ENCODE data around the gene TERF2IP. TPM values are rescaled to one million over a fixed set of nuclear protein-coding genes. Genes with fewer than 3 reads are reported as not detected.

The TERF2IP gene
- total RNA-seq, 3 donors from 2014 or later (not counting 1 experiment from before 2014, with no cell fraction given) = 104 to 125 (median 116) TPM

DNA sequence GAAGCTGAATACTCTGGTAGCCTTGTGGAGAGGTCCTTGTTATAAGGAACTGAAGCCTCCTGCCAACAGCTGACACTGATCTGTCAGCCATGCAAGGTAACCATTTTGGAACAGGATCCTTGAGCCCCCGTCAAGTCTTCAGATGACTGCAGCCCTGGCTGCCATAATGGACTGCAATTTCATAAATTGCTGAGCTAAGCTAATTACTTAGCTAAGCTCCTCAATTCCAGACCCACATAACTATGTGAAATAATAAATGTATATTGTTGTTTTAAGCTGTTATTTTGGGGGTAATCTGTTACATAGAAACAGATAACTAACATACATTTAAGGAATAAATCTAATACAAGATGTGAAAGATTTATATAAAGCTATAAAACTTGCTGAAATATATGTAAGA lies 41.1 kb upstream of the TERF2IP start:
- Mint-ChIP-seq H3K27me3 (ENCODE audit: low read depth in 2 of 2) (no peaks in the 10 kb centered on the region), H3K4me3 (no peak overlapping the region), H3K27ac (no peak overlapping the region), H3K4me1 (peaks cover 0 to 5% of the 10 kb centered on the region in 2 donors), H3K36me3 (peaks cover 13% of the 10 kb centered on the region), H3K9me3 (no peaks in the 10 kb centered on the region)
- WGBS (ENCODE audit: insufficient coverage) = 100% methylated on average over 1 of the region's 1 CpG
- Histone ChIP-seq H3K4me3 (ENCODE audit: low read length) (no peak overlapping the region), H3K36me3 (ENCODE audit: control insufficient read depth, insufficient read depth, low read length) (peaks cover 61% of the 10 kb centered on the region), H3K9me3 (ENCODE audit: control insufficient read depth, insufficient read depth, low read length) (no peaks in the 10 kb centered on the region), H3K27me3 (ENCODE audit: control insufficient read depth, insufficient read depth, low read length) (no peaks in the 10 kb centered on the region), H3K4me1 (ENCODE audit: control insufficient read depth, insufficient read depth, low read length) (no peaks in the 10 kb centered on the region), H3K27ac (ENCODE audit: low read length) (no peak overlapping the region)
- DNase-seq = no peak
- ATAC-seq = no peak
- TF ChIP-seq, protein P1, sequence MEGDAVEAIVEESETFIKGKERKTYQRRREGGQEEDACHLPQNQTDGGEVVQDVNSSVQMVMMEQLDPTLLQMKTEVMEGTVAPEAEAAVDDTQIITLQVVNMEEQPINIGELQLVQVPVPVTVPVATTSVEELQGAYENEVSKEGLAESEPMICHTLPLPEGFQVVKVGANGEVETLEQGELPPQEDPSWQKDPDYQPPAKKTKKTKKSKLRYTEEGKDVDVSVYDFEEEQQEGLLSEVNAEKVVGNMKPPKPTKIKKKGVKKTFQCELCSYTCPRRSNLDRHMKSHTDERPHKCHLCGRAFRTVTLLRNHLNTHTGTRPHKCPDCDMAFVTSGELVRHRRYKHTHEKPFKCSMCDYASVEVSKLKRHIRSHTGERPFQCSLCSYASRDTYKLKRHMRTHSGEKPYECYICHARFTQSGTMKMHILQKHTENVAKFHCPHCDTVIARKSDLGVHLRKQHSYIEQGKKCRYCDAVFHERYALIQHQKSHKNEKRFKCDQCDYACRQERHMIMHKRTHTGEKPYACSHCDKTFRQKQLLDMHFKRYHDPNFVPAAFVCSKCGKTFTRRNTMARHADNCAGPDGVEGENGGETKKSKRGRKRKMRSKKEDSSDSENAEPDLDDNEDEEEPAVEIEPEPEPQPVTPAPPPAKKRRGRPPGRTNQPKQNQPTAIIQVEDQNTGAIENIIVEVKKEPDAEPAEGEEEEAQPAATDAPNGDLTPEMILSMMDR (IDR thresholded peaks at IDR 0.05) = no peak
- intact Hi-C loops (cut with micrococcal nuclease) = no loop called here

DNA sequence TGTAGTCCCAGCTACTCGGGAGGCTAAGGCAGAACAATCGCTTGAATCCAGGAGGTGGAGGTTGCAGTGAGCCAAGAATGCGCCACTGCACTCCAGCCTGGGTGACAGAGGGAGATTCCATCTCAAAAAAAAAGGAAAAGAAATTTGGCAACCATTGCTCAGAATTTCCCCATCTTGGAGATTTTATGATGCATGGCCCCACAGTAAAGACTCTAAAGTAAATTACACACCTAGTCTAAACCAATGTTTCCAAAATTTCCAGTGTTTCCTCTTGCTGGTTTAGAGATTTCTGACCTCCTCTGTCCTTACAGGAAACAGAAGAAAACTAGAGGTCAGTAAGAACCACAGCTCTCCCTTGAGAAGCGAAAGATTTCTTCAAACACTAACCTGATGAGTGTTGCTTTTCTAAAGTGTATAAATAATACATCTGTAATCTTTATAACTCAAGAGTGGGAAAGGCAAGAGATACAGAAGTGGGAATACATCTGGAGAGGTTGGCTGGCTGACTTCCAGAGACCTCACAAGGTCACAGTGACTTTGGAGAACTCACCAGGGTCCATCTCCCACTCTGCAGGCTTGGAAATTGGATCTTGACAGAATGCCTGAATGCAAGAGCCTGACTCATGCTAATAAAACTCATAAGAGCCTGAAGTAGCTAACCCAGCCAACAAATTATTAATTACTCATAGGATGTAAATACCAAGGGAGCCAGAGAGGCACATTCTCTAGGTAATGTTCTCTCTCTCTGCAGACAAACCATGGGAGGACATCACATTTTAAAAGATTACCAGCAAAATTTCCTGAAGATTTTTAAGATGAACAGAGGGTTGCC lies 33.3 kb upstream of the TERF2IP start:
- ATAC-seq = no peak
- TF ChIP-seq, protein P1 (IDR thresholded peaks at IDR 0.05) = no peak
- no peaks in the 10 kb centered on the region for H3K9me3 ChIP-seq (ENCODE audit: control insufficient read depth, insufficient read depth, low read length)
- peaks cover 67% of the 10 kb centered on the region for H3K36me3 ChIP-seq (ENCODE audit: control insufficient read depth, insufficient read depth, low read length)
- DNase-seq = no peak
- no peak overlapping the region for H3K4me3 ChIP-seq (ENCODE audit: low read length)
- no peak overlapping the region for H3K27ac Mint-ChIP-seq
- no peaks in the 10 kb centered on the region for H3K27me3 Mint-ChIP-seq (ENCODE audit: low read depth in 2 of 2)
- no peak overlapping the region for H3K4me3 Mint-ChIP-seq
- no peaks in the 10 kb centered on the region for H3K4me1 Mint-ChIP-seq
- WGBS (ENCODE audit: insufficient coverage) = 100% methylated on average over 3 of the region's 4 CpGs
- intact Hi-C loops (cut with micrococcal nuclease) = no loop called here
- no peak overlapping the region for H3K27ac ChIP-seq (ENCODE audit: low read length)
- peaks cover 17% of the 10 kb centered on the region for H3K36me3 Mint-ChIP-seq
- no peaks in the 10 kb centered on the region for H3K9me3 Mint-ChIP-seq
- H3K27me3 ChIP-seq (ENCODE audit: control insufficient read depth, insufficient read depth, low read length) = no peaks in the 10 kb centered on the region
- peaks cover 8% of the 10 kb centered on the region for H3K4me1 ChIP-seq (ENCODE audit: control insufficient read depth, insufficient read depth, low read length)

DNA sequence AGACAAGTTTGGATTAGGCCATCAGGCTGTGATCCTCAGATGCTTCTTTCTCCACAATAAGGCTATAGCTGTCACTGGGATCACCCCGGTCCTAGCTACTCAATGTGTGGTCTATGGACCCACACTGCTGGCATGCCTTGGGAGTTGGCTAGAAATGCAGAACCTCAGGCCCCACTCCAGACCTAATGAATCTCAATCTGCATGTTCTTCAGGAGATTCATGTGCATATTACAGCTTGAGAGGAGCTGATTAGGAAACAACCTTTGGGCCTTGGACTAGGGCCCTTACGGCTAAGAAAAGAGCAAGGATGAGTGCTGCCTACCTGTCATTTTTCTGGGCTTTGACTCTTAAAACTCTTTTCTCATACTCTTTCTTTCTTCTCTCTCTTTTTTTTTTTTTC lies 32.0 kb upstream of the TERF2IP start:
- Mint-ChIP-seq H3K27ac (no peak overlapping the region), H3K36me3 (peaks cover 17% of the 10 kb centered on the region), H3K9me3 (no peaks in the 10 kb centered on the region), H3K4me1 (peaks cover 4 to 6% of the 10 kb centered on the region in 2 donors), H3K27me3 (ENCODE audit: low read depth in 2 of 2) (no peaks in the 10 kb centered on the region), H3K4me3 (no peak overlapping the region)
- intact Hi-C loops (cut with micrococcal nuclease) = no loop called here
- DNase-seq (no peak), ATAC-seq (no peak)
- peaks cover 63% of the 10 kb centered on the region for H3K36me3 ChIP-seq (ENCODE audit: control insufficient read depth, insufficient read depth, low read length)
- H3K27me3 ChIP-seq (ENCODE audit: control insufficient read depth, insufficient read depth, low read length) = no peaks in the 10 kb centered on the region
- H3K27ac ChIP-seq (ENCODE audit: low read length) = peak overlapping the region; percentile 43
- no peaks in the 10 kb centered on the region for H3K9me3 ChIP-seq (ENCODE audit: control insufficient read depth, insufficient read depth, low read length)
- 94% methylated on average over 2 of the region's 2 CpGs for WGBS (ENCODE audit: insufficient coverage)
- TF ChIP-seq, protein P1 (IDR thresholded peaks at IDR 0.05) = no peak
- no peak overlapping the region for H3K4me3 ChIP-seq (ENCODE audit: low read length)
- H3K4me1 ChIP-seq (ENCODE audit: control insufficient read depth, insufficient read depth, low read length) = peaks cover 16% of the 10 kb centered on the region
